HG02852 (cell line): Measurements from ENCODE around the gene ZC3H12D.
"Not testable (repeated sequence)": the region's sequence is repeated elsewhere in the genome, so short reads cannot be mapped to it uniquely, and the experiment has no call there.

Experiments
- ATAC-seq: cut with Tn5 transposase; IDR thresholded peaks from one replicate; pipeline ENCODE4 v1.9.1; 2021; ENCODE audit warnings: mild to moderate bottlenecking, moderate library complexity; ENCODE audit not compliant: unreplicated experiment

The ZC3H12D gene

GRCh38 chr6:149483849-149484655 is 762 bp downstream of the ZC3H12D start:
- no peak for ATAC-seq

GRCh38 chr6:149483334-149483725 is 1.5 kb downstream of the ZC3H12D start:
- ATAC-seq: no peak

DNA sequence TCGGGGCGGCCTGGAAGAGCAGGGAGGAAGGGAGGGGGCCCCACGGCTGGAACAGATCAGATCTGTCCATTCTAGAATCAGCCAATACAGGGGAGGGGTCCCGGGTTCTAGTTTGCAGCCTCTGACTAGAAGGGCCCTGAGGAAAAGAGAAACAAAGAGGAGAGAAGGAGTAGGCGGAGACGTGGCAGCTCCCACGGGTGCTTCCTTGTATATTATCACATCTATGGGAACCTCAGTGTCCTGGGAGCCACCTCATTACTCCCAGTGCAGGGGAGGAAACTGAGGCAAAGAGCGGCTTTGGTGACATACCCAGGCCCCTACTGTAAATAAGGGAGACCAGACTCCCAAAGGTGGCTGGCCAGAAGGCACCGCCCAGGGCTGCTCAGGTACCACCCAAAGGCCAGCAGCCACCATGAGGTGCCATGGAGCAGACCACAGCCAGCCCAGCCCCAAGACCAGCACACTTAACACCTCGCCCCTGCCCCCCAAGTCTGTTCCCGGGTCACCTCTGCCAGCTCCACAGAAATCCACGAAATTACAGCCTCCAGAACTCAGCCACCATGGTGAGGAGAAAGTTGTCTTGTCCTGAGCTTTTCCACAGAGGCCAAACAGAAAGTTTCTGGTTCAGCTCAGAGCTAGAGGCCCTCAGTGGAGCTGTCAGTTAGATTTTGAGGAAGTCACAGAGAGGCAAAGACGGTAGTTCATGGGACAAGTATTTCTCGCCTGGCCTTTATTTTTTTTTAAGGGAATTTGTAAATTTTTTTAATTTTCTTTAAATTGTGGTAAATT is 2.1 kb downstream of the ZC3H12D start:
- no peak for ATAC-seq

DNA sequence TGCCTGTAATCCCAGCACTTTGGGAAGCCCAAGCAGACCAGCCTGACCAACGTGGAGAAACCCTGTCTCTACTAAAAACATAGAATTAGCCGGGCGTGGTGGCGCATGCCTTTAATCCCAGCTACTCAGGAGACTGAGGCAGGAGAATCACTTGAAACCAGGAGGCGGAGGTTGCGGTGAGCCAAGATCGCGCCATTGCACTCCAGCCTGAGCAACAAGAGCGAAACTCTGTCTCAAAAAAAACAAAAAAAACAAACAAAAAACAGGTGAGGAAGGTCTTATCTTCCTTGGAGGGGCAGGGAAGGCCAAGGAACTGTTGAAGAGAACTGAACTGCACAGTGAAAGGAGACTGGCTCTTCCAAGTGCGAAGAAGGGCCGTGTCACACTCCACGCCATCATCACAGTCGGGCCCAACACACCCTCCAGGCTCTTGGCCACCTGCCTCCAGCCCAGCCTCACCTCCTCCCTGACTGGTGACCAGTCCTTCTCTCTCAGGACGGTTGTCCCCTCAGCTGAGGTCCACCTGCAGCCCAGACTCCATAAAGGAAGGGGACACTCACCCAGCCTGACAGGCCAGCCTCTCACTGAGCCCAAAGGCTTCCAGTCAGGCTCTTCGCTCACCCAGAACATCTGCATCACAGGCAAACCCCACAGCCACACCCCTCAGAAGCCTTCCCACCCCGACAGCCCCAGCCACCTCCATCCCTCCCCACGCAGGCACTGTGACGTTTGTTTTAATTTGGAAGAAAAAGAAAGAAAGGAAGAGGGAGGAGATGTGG is 4.1 kb downstream of the ZC3H12D start:
- ATAC-seq: no peak

- no peak for ATAC-seq
Observed at GRCh38 chr6:149478631-149479314, 6.0 kb downstream of the ZC3H12D start.

GRCh38 chr6:149477544-149477943 is 7.3 kb downstream of the ZC3H12D start:
- no peak for ATAC-seq

DNA sequence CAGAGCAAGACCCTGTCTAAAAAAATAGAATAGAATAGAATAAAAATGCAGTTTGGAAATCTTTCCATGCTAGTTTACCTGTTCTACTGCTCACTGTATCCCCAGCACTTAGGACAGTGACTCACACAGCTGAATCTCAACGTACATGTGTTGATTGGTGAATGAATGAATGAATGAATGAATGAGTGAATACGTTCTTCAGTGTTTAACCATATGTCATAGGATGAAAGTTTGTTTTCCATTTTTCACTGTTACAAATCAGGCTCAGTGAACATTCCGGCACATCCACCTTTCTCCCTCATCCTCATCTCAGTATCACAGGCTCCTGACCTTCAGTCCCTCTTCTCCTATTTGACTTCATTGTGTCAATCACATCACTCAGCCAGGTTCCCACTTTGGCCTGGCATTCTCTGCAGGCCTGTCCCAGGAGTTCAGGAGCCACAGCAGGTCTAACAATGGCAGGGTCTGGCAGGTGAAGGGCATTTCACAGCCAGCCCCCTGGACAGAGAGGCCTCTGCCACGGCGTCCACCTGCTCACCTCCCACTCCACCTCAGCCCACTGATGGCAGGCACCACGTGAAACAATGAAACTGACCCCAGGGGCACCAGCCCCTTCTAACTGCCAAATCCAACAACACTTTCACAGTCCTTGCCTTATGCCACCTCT is 7.9 kb downstream of the ZC3H12D start:
- no peak for ATAC-seq

- peak; percentile 37 for ATAC-seq
Observed at GRCh38 chr6:149474108-149474935, 10.5 kb downstream of the ZC3H12D start.

- no peak for ATAC-seq
Observed at GRCh38 chr6:149473080-149474052, 11.4 kb downstream of the ZC3H12D start.

GRCh38 chr6:149472241-149472640 is 12.6 kb downstream of the ZC3H12D start:
- no peak for ATAC-seq

DNA sequence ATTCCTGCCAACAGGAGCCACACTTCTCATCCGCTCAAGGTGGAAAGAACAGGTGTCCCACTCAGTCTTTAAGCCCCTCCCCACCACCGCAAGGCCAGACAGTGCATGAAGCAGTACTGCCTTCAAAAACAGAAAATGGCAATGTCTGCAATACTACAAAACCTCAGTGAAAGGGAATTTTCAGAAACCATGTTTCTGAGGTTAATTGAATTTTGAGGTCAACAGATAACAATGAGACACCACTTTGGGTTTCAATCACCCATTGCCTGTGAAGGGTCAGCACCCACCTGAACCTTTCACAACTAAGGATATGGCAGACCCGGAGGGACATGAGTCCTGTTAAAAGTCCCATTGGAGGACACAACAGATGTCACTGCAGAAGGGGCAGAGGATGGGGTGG is 13.0 kb downstream of the ZC3H12D start:
- ATAC-seq: peak; percentile 43

GRCh38 chr6:149470948-149471347 is 13.9 kb downstream of the ZC3H12D start:
- ATAC-seq: no peak

GRCh38 chr6:149468179-149468578 is 16.6 kb downstream of the ZC3H12D start:
- peak; percentile 5 for ATAC-seq

GRCh38 chr6:149467265-149467664 is 17.5 kb downstream of the ZC3H12D start:
- ATAC-seq: no peak

- no peak for ATAC-seq
Observed at GRCh38 chr6:149464411-149464810, 20.4 kb downstream of the ZC3H12D start.

- no peak for ATAC-seq
Observed at GRCh38 chr6:149463781-149464180, 21.0 kb downstream of the ZC3H12D start.

- not testable (repeated sequence) for ATAC-seq
Observed at GRCh38 chr6:149462712-149463111, 22.1 kb downstream of the ZC3H12D start.

GRCh38 chr6:149461670-149462069 is 23.1 kb downstream of the ZC3H12D start:
- ATAC-seq: no peak
